Ishikawa (cell line): ENCODE data around the gene CDT1.

Experiments
- CEBPB ChIP-seq: IDR thresholded peaks from 2 replicates; pipeline ENCODE4 v1.6.1; 2012
- CREB1 ChIP-seq: IDR thresholded peaks from 2 replicates; pipeline ENCODE4 v1.6.1; 2012; ENCODE audit warnings: low read depth
- EGR1 ChIP-seq: IDR thresholded peaks from 2 replicates; pipeline ENCODE4 v1.6.1; 2012
- EP300 ChIP-seq: IDR thresholded peaks from 2 replicates; pipeline ENCODE4 v1.6.1; 2012; ENCODE audit warnings: borderline replicate concordance
- FOXM1 ChIP-seq: IDR thresholded peaks from 2 replicates; pipeline ENCODE4 v1.6.1; 2012; ENCODE audit warnings: low read depth, borderline replicate concordance
- NFIC ChIP-seq: IDR thresholded peaks from 2 replicates; pipeline ENCODE4 v1.6.1; 2012
- RAD21 ChIP-seq: IDR thresholded peaks from 2 replicates; pipeline ENCODE4 v1.6.1; 2012; ENCODE audit warnings: low read depth
- TAF1 ChIP-seq: IDR thresholded peaks from 2 replicates; pipeline ENCODE4 v1.6.1; 2012; ENCODE audit warnings: low read depth, mild to moderate bottlenecking
- TCF12 ChIP-seq: IDR thresholded peaks from 2 replicates; pipeline ENCODE4 v1.6.1; 2012; ENCODE audit warnings: low read depth
- TEAD4 ChIP-seq: IDR thresholded peaks from 2 replicates; pipeline ENCODE4 v1.6.1; 2012
- YY1 ChIP-seq: IDR thresholded peaks from 2 replicates; pipeline ENCODE4 v1.6.1; 2012; ENCODE audit warnings: low read depth
- ZBTB7A ChIP-seq: IDR thresholded peaks from 2 replicates; pipeline ENCODE4 v1.6.1; 2012; ENCODE audit warnings: low read depth
- TF ChIP-seq, protein P1 (sequence below): IDR thresholded peaks from 2 replicates; pipeline ENCODE4 v1.6.1; 2012
- TF ChIP-seq, protein P2 (sequence below): IDR thresholded peaks from 2 replicates; pipeline ENCODE4 v1.6.1; 2012; ENCODE audit warnings: low read depth, mild to moderate bottlenecking
- TF ChIP-seq, protein P3 (sequence below): IDR thresholded peaks from 2 replicates; pipeline ENCODE4 v1.6.1; 2012

The CDT1 gene

DNA sequence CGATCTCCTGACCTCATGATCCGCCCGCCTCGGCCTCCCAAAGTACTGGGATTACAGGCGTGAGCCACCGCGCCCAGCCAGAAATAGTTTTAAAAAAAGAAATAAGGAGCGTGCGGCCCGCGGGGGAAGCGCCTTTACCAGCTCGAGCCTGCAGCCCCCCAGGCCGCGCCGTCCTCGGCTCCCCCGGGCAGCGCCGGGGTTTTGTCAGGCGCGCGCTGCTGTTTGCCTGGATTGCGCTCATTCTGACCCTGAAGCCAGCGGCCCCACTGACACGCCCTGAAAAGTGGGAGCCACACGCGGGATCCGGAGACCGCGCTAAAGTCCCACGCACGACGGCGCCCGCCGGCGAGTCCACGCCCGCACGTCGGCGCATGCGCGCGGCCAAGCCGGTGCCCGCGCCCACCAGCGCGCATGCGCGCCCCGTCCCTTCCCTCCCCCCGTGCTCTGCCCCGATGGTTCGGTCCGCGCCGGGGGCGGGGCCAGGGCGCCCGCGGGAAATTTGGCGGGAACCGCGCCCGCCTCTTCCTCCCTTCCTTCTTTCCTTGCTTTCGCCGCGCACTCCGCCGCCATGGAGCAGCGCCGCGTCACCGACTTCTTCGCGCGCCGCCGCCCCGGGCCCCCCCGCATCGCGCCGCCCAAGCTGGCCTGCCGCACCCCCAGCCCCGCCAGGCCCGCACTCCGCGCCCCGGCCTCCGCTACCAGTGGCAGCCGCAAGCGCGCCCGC lies at the start of gene CDT1:
Gene CDT1, plus strand, starts transcription at position 526 of the 724 bp plus-strand sequence. Its CDS starts 43 bp downstream, at position 569.
- TF ChIP-seq TCF12 (peak; percentile 37; the same call in 1 of the 2 replicates), YY1 (peak; percentile 78; the same call in 1 of the 2 replicates), FOXM1 (no peak), ZBTB7A (peak; percentile 69), TAF1 (peak; percentile 67; the same call in 1 of the 2 replicates)
- TF ChIP-seq, protein P1, sequence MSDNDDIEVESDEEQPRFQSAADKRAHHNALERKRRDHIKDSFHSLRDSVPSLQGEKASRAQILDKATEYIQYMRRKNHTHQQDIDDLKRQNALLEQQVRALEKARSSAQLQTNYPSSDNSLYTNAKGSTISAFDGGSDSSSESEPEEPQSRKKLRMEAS, result peak; percentile 81

DNA sequence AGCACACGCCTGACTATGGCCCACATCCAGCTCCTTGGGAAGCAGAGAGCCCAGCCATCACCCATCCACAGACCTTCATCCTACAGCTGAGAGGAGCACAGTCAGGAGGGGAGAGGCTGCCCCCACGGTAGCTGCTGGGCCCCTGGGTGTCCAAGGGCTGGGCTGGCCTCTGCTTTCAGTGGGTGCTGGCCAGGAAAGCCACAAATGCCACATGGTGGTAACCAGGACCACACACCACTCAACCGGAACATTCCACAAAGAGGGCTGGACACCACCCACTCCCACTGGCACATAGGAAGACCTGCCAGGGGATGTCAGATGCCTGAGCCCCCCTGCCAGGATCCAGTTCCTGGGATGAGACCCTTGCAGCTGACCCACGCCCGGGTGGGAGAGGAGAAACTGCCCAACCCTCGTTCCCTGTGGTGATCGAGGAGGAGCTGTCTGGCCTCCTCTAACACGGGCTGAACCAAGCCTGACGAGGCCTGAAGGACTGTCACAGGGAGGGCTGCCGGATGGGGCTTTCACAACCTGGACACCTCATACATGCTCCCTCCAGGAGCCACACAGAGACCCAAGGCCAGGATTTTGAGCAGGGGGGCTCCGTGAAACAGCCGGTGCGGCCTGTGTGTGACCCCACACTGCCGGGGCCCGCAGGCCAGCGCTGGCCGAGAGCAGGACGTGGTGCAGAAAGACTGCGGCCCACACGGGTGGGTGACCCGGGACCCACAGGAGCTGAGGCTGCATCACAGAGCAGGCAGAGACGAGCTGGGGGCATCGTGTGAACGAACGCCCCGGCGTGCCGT lies 49.3 kb upstream of the CDT1 start:
- TF ChIP-seq FOXM1, result no peak
- TF ChIP-seq TAF1, result no peak
- TF ChIP-seq TCF12, result no peak
- no peak for TF ChIP-seq CREB1
- no peak for TF ChIP-seq NFIC
- TF ChIP-seq, protein P2, sequence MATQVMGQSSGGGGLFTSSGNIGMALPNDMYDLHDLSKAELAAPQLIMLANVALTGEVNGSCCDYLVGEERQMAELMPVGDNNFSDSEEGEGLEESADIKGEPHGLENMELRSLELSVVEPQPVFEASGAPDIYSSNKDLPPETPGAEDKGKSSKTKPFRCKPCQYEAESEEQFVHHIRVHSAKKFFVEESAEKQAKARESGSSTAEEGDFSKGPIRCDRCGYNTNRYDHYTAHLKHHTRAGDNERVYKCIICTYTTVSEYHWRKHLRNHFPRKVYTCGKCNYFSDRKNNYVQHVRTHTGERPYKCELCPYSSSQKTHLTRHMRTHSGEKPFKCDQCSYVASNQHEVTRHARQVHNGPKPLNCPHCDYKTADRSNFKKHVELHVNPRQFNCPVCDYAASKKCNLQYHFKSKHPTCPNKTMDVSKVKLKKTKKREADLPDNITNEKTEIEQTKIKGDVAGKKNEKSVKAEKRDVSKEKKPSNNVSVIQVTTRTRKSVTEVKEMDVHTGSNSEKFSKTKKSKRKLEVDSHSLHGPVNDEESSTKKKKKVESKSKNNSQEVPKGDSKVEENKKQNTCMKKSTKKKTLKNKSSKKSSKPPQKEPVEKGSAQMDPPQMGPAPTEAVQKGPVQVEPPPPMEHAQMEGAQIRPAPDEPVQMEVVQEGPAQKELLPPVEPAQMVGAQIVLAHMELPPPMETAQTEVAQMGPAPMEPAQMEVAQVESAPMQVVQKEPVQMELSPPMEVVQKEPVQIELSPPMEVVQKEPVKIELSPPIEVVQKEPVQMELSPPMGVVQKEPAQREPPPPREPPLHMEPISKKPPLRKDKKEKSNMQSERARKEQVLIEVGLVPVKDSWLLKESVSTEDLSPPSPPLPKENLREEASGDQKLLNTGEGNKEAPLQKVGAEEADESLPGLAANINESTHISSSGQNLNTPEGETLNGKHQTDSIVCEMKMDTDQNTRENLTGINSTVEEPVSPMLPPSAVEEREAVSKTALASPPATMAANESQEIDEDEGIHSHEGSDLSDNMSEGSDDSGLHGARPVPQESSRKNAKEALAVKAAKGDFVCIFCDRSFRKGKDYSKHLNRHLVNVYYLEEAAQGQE, result no peak
- no peak for TF ChIP-seq EP300

DNA sequence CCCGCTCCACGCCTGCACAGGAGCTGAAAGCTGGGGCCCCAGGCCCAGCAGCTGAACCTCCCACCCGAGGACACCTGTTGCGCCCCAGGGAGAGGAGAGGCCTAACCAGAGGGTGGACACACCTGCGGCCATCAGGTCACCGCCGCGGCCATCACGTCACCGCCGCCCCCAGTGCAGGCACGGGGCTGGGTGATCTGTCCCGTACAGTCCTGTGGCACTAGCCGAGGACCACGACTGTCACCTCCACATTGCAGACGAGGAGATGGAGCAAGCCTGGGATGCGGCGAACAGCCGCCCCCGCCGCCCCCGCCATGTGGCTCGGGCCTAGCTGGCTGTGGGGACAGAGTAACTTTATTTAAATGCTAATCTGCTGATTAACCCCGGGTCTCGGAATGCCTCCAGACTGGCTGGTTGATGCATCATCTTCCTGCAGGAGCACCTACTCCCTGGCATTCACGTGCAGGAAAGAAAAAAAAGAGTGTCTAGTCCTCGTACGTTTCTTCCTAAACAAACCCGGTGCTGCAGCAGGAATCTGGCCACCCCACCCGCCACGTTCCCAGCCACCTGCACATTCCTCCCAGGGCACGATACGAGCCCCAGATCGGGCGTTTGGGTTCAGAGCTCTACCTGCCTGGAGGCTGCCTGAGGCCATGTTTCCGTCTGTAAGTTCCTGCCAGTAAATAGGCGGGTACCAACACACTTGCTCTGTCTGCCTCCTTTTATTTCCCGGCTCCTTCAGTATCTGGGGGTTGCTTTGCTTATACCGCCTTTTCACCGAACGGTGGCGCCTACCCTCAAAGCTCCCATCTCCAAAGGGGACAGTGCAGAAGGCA lies 48.5 kb upstream of the CDT1 start:
- TF ChIP-seq NFIC (no peak), EGR1 (no peak), TEAD4 (no peak), ZBTB7A (no peak), TAF1 (no peak), YY1 (no peak), EP300 (no peak), CREB1 (no peak), FOXM1 (no peak), TCF12 (no peak), RAD21 (no peak), CEBPB (no peak)
- TF ChIP-seq, protein P2, result no peak
- TF ChIP-seq, protein P1, result no peak
- TF ChIP-seq, protein P3, sequence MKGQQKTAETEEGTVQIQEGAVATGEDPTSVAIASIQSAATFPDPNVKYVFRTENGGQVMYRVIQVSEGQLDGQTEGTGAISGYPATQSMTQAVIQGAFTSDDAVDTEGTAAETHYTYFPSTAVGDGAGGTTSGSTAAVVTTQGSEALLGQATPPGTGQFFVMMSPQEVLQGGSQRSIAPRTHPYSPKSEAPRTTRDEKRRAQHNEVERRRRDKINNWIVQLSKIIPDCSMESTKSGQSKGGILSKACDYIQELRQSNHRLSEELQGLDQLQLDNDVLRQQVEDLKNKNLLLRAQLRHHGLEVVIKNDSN, result no peak

DNA sequence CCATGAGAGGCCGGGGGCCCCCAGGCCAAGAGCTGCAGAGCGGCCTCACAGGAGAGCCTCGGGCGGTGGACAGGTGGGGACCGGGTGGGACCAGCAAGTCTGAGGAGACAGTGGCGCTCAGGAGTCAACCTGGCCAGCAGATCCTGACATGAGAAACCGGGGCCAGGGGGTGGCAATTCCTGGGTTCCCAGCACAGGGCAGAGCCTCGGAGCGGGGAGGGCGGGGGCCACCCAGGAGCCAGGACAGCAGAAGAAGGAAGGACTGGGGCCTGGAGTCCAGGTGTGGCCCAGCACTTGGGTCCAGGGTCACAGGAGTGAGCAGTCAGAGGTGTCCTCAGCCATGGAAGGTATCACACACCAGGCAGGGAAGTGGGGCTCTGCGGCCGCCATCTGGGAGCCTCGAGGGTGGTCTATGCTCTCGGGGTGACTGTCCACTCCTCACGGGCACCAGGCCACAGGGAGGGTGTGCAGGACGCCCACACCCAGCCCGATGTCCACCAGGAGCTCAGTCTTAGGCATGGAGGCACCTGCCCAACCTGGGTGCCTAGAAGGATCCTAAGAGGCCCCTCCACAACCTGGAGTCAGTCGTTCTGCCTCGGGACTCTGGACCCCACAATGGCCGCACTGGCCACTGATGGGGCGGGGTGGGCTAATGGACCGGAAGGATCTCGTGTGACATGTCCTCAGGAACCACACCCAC lies 47.7 kb upstream of the CDT1 start:
- TF ChIP-seq TAF1 (no peak), RAD21 (no peak), TEAD4 (no peak), EGR1 (no peak), NFIC (no peak)
- TF ChIP-seq, protein P2, result no peak
